Ramos (cell line): ENCODE data around the gene TNFSF13B.
"Not testable (repeated sequence)": the region's sequence is repeated elsewhere in the genome, so short reads cannot be mapped to it uniquely, and the experiment has no call there.

Experiments used
- in situ Hi-C: fragments of 300-500 bp; cut with MboI; formaldehyde crosslinking; loops from one replicate; pipeline ENCODE4 v1.14.3; 2022; ENCODE audit warnings: low sequenced_read_pairs; ENCODE audit not compliant: unreplicated experiment

Gene TNFSF13B, protein sequence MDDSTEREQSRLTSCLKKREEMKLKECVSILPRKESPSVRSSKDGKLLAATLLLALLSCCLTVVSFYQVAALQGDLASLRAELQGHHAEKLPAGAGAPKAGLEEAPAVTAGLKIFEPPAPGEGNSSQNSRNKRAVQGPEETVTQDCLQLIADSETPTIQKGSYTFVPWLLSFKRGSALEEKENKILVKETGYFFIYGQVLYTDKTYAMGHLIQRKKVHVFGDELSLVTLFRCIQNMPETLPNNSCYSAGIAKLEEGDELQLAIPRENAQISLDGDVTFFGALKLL

GRCh38 chr13:108269601-108270328 lies at the start of gene TNFSF13B:
TSS of gene TNFSF13B (plus strand) at chr13:108269718. CDS start at chr13:108269896, 178 bp downstream.
- in situ Hi-C loops = no loop called here

DNA sequence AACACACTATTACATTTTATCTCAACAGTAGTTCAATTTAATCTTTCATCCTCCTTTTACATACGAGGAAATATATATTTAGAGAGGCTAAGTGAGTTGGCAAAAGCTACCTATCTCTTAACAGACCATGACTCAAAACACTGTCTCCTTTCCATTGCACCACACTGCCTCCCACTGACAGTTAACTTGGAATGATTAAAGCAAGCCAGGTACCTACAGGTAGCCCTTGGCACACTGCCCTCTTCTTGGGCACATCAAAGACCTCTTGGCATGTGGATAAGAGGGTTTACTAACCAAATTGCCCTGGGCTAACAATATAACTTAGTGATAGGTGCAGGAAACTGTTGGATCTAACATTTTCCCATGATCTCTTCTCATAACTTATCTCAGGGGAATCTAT lies 49.5 kb upstream of the TNFSF13B start:
- in situ Hi-C loops = no loop called here

DNA sequence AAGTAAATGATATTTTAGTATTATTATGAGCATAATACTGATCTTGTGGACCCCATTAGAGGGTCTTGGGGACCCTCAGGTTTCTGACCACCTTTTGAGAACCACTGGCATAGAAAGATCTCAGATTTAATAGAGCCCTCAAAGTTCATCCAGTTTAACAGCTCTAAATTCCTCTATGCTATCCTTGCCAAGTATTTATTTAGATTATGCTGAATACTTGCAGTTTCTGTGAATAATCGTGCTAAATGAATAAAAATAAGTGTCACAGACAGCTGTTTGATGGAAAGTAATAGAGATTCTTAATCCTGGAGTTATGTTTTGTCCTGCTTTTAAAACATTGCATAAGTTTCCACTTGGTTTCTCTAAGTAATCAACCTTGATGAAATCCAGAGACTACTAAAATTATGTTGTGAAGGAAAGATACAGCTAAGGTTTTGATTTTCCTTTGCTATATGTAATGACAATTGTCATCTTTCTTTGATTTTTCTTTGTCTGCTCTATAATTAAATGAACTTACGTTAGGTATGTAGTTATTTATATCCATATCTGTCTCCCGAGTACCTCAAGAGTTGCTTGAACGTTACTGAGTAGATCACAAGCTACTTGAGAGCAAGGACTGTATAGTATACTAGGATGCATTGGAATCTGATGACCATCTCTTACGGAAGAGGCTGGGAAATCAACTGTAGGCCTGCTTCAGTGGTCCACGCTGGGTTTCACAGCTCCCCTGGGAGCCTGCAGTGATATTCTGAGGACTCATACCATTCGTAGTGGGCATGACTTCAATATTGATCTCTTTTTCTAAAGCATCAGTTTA lies 45.6 kb upstream of the TNFSF13B start:
- in situ Hi-C loops = no loop called here

DNA sequence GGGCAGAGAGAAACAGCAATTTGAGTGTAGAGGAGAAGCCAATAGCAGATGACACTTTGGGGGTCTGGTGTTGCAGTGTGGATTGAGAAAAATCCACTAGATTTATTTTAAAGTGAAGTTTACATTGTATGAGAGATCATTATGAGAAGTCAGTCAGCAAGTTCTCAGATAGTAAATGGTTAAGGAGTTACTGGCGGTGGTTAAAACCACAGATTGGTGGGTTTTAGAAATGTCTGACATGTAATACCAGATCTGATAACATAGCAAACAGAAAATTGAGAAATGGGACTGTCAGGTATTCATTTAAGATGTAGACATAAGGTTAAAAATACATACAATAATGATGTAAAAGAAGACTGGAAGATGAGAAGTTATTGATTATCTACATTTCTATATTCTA lies 44.1 kb upstream of the TNFSF13B start:
- in situ Hi-C loops = no loop called here

GRCh38 chr13:108226184-108226583 lies 43.3 kb upstream of the TNFSF13B start:
- in situ Hi-C loops = no loop called here

- in situ Hi-C loops = no loop called here
Observed at GRCh38 chr13:108227651-108228272, 41.8 kb upstream of the TNFSF13B start.

- in situ Hi-C loops = no loop called here
Observed at GRCh38 chr13:108230377-108230776, 39.1 kb upstream of the TNFSF13B start.

- in situ Hi-C loops = no loop called here
Observed at GRCh38 chr13:108249150-108249549, 20.4 kb upstream of the TNFSF13B start.

DNA sequence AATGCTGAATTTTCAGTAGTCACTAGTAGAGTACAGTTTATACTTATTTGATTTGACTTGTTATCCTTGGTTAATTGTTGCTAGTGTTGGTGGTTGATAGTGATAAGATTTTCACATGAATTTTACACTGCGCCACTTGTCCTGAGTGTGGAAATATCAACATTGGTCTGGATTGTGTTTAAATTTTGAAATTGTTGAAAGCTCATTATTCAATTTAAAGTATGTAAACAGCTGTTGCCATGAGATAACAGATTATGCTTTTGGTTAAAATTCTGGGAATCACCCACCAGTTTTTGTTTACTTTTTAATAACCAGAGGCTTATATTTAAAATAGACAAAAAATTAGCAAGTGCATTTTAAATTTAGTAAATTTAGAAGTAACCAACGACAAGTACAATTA lies 12.3 kb upstream of the TNFSF13B start:
- in situ Hi-C loops = no loop called here

GRCh38 chr13:108263621-108264355 lies 5.7 kb upstream of the TNFSF13B start:
- in situ Hi-C loops = no loop called here

DNA sequence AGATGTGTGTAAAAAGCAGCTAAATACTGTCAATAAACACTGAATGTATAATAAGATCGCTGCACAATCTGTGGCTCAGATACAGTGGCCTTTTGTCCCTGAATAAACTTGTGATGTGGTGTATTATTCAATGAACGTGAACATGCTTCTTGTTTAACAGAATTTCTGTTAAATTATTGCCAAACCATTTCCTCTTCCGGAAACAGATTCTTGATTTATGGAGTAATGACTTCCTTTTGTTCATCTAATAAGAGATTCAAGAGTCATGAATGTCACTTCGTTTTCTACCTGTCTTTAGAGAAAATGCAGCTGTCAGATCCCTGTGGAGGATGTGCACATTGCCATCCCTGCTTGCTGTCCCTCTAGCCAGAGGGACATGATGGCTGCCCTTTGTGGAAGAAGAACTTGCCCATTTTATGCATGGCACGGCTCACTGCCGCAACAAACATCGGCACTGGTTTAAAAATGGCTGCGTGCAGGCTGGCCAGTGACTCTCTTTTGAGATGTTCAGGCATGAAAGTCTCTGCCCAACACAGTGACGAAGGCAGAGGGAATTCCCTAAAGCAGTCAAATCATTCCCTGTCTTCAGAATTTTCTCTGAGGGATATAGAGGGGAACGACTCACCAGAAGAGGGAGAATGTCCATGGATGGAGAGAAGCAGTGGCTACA lies 3.1 kb upstream of the TNFSF13B start:
- in situ Hi-C loops = no loop called here

- in situ Hi-C loops = no loop called here
Observed at GRCh38 chr13:108267347-108267746, 2.2 kb upstream of the TNFSF13B start.

DNA sequence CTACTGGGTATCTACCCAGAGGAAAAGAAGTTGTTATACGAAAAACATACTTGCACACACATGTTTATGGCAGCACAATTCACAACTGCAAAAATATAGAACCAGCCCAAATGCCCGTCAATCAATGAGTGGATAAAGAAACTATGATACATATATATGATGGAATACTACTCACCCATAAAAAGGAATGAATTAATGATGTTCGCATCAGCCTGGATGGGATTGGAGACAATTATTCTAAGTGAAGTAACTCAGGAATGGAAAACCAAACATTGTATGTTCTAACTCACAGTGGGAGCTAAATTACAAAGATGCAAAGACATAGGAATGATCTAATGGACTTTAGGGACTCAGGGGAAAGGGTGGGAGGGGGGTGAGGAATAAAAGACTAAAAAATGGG lies 1.7 kb upstream of the TNFSF13B start:
- in situ Hi-C loops = not testable (repeated sequence)

GRCh38 chr13:108268466-108269112 lies 929 bp upstream of the TNFSF13B start:
- in situ Hi-C loops = no loop called here

DNA sequence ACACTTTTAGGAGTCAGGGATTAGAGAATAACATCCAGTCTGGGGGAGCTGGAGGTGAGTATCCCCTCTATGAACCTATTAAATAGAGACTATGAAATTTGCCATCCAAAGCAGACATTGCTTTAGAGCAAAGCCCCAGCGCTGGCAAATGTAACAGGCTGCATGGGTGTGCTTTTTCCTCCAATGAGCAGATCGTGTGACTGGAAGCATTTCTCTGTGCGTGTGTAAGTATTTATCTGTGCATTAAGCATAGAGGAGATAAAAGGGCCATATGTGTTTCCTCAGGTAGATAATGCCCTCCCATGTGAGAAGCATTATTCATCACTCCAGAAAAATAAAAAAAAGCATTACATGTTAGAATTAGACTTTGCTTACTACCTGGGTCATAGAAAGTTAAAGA lies 924 bp downstream of the TNFSF13B start:
- in situ Hi-C loops = no loop called here

GRCh38 chr13:108272333-108272732 lies 2.8 kb downstream of the TNFSF13B start:
- in situ Hi-C loops = no loop called here

- in situ Hi-C loops = no loop called here
Observed at GRCh38 chr13:108273429-108274118, 4.1 kb downstream of the TNFSF13B start.

GRCh38 chr13:108274718-108275117 lies 5.2 kb downstream of the TNFSF13B start:
- in situ Hi-C loops = no loop called here
